Activated CD8-positive, alpha-beta memory T cell treated with anti-CD3 and anti-CD28 coated beads for 4 hours (primary cell): ENCODE measurements around the gene VTI1A.
"Not testable (repeated sequence)": the region's sequence is repeated elsewhere in the genome, so short reads cannot be mapped to it uniquely, and the experiment has no call there.

Experiments used
- DNase-seq, 2 donors: peaks; one replicate each; pipeline ENCODE4 v3.0.0-alpha.2; 2020; ENCODE audit warnings: low read depth in 2 of 2

Gene VTI1A

DNA sequence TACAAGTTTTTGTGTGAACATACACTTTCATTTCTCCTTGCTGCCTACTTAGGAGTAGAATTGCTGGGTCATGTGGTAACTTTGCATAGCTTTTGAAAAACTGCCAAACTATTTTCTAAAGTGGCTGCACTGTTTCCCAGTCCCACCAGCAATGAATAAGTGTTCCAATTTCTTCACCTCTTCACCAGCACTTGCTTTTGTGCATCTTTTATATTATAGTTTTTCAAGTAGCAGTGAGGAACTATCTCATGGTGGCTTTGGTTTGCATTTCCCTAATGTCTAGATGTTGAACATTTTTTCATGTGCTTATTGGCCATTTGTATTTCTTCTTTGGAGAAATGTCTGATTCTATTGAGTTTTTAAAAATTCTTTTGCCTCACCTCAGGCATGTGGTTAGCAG lies 273.2 kb downstream of the VTI1A start:
- no peak for DNase-seq

DNA sequence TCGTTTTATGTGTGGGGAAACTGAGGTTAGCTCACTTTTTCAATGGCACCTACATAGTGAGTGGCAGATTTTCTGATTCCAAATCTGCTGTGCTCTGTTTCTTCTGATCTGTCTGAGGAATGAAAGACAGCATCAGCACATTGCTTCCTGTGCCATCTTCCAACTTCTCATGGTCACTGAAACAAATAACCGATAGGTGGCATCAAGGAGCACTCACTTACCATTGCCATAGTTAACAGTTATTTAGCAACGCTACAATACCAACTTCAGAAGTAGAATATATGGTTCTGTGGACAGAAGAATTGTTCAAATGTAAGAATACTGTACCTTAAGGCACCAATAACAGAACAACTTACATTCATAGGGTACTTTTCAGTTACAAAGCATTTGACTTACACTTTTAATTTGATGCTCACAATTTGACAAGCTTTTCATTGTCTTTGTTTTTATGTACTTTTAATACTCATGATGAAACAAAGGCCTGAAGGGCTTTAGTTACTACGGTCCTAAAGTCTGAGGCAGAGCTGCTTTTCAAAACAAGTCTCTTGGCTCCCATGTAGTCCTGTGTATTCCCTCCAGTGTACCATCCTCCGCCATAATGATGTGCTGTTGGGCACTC lies 274.2 kb downstream of the VTI1A start:
- no peak for DNase-seq

DNA sequence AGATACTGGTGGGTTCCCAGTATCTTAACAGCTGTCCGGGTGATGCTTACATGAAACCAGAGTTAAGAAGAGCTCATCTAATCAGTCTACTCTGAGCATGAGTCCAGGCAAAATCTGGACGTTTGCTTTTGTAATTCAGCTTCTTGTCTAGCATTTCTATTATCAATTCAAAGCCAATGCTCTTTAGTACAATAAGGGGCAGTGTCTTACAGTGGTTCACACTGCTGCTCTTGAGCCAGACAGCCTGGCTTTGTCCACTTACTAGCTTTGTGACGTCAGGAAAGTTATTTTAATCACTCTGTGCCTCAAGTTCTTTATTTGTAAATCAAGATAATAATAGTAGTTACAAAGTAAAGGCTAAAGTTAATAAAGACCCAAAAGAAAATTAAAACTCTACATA lies 275.7 kb downstream of the VTI1A start:
- no peak for DNase-seq

DNA sequence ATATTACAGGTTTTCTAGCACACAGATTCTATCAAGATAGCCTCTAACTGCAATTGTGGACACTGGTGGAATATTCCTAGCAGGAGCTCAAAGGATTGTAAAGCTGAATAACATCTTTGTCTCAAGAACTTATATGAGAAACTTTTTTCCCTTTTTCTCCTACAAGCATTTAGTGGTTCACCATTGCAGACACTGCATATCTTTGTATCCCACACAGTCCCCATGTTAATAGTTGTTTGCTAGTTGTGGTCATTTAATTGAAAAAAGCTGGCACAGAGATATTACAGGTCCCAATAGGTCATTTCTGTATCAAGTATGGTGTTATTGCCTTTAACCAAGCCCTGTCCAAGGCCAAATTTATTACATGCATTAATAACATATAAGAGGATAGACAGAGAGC lies 276.9 kb downstream of the VTI1A start:
- DNase-seq = no peak

DNA sequence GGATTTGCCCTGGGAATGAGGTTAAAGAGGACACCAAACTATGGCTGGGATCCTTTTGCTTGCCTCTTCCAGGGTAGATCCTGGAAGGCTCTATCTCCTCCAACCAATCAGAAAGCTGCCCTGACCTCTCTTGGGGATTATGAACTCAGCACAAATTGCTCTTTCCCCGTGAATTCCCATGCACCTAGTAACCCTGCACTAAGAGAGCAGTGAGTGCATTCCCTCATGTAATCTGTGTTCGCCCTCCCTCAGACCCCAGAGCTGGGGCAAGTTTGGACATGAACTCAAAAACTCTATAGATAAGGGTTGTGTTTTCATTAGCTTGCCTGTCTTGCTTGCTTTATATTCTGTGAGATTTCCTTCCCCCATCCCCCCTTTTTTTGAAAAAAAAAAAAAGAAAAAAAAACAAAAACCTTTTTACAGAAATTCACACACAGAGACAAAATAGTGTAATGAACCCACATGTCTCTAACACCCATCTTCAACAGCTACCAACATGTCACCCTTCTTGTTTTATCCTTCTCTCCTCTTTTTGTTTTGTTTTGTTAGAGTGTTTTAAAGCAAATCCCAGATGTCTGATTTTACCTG lies 277.5 kb downstream of the VTI1A start:
- DNase-seq = no peak

DNA sequence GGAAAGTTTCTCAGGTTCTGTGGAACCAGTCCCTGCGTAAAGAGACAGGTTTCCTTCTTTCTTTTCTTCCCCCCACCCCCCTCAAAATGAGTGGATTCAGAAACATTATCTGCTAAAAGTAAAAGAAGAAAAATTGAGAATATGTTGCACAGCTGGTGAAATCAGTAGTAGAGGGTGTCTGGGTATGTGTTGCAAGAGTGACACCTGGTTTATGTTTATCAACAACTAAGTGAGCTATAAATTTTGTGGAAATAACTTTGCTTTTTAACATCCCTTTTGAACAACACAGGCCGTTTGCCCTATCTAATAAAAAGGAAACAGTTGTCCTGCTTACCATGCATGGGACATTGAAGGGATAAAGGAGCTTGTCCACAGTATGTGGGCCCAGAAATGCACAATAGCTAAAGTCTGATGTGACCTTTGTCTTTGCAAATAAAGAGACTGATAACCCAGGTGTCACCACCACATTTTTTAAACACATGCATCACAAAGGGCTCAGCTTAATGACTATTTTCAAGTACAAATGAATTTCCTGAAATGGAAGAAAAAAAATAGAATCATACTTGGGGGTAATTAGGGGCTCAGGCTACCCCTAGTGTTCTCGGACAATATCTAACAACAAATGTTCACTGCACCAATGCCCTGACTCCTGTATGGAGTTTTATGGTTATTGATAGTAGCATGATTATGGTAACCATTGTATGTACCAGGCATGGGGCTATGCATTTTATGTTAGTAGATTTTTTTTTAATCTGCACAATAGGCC lies 281.3 kb downstream of the VTI1A start:
- DNase-seq = no peak

DNA sequence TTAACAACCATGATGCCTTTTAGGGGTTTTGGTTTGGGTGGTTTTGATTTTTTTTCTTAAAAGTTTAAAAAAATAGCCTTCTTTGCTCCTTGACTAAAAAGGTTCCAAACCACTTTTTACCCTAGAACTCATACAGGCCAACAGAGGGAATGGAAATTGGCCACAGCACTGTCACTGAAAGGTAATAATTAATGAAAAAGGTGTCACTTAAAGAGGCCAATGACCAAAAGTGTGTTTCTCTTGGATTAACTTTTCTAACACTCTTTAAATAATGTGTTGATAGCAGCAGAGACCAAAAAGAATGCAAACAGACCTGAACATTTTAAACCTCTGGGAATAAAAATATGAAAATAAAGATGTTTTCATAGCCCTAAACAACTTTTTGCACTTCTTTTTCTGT lies 282.0 kb downstream of the VTI1A start:
- DNase-seq = no peak

DNA sequence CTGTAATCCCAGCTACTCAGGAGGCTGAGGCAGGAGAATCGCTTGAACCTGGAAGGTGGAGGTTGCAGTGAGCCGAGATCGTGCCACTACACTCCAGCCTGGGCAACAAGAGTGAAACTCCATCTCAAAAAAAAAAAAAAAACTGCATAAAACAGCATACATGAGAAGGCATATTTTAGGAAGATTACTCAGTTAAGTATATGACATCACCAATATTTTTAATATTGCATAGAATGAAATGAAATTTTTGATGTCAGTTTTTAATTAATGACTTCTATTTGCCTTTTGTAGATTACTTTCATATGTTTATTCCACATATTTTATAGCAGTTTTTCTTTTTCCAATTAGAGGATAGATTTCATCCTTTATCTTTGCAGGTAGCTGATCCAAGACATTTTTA lies 284.4 kb downstream of the VTI1A start:
- not testable (repeated sequence) for DNase-seq

DNA sequence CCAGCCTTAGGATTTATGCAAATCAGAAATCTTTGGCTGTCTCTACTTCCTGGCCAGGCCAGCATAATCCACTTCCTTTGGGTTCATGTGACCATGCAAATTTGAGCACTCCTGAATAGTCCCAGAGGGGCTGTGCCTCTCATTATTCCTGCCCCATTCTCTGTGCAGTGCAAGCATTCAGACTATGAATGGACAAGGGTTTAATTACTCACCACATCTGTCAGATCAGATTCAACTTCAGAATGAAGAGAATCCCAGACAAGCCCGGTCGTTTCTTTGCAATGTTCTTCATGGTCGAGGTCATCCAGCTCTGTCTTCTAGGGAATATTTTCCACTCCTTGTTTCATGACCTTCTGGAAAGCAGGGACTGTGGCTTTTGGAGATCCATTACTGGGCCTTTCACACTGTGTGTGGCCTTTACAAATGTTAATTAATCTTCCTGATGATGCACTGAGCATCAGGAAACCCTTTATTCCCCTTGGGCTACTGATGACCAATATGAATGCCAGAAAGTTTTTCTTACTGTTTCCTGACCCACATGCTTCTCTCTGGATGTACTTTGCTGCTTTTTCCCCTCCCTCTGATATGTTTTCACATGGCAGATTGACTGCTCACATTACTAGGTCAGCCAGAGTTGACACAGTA lies 285.4 kb downstream of the VTI1A start:
- DNase-seq = no peak

DNA sequence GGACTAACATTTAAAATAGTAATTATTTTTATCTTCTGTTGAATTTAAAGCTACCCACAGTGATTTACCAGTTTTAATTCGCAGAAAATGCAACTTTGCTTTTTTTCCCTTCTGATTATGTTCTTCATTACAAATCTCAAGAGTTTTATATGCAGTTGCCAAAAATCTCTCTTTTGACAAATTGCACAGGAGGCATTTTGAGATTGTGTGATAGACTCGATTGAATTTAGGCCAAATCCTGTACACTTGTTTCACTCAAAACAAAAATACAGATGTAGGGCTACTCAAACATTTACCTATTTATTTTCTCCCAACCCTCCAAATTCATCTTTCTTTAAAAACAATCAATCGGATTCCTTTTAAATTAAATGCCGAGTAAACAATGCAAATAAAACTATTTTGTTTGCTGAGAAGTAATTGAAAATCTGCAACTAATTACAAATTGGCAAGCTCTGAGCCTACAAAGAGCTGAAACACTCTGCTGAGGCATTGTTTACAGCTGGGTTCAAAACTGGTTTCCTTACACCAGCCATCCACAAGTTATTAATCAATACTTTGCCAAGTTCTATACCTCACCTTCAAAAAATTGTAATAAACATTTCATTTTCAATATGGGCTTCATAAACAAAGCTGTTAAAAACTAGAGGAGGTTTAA lies 288.2 kb downstream of the VTI1A start:
- DNase-seq = no peak

DNA sequence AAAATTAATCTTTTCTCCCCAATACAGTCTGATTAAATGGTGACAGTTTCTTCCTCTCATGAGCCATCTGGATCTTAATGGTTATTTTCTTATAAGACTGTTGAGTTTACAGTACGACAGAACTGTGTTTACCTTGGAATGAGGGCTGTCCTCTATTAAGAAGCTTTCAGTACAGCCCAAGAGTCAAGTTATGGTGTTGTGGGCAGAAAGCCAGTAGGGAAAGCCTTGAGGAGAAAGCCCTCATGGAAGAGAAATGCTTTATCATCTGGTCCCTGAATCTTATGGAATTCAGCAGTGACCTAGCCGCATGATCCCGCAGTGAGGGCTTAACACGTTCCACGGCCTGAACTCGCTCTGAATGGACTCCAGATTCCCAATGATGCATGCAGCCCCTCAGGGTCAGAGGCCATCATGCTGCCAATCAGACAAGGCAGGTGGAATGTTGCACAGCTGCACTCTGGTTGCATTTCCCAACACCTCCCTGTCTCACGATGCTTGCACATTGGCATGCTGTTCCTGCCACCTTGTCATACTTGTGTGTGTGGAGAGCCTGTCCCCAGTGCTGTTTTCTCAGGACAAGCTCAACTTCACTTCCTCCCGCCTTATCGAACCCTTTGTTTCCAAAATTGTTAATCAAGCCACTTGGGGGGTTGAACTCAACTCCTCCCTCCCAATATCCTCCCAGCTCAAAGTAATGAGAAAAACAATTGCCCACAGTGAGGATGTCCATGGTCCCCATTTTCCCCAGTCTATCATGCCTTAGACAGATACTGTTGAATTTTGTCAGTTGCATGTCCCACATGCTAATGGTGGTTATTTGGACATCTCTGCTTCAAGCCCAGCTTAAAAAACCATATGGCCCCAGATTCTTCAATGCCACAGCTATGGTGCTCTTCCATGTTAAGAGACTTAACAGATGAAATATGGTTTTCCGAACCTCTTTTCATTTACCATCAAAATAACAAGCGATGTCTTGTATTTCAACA lies 291.9 kb downstream of the VTI1A start:
- no peak for DNase-seq

DNA sequence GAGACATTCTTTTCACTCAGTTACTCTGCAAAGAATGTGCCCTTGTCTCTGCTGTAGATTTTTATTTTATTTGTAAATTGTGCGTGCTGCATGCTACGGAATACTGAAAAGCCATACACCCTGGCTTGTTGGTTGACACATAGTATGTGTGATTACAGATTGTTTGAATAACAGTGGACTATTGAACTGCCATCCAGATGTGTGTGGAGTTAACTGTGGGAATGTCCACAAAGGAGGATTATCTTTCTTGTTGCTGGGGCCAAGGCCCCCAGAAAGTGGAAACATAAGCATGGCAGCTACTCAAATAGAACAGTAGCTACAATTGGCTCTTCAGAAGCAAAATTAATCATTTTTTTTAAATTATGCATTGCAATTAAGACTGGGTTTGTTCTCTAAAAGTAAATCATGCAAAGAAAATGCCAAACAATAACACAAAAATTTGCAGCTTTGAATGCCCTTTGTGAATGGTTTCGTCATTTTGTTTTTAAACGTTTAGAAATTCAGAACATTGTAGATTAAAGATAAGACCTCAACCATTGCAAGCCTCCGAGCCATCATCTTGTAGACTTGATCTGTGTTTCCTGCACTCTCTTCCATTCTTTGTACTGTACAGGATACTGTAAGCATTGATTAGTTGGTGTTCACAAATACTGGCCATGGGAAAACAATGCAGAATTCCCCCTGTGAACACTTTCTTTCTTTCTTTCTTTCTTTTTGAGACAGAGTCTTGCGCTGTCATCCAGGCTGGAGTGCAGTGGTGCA lies 292.8 kb downstream of the VTI1A start:
- DNase-seq = no peak

DNA sequence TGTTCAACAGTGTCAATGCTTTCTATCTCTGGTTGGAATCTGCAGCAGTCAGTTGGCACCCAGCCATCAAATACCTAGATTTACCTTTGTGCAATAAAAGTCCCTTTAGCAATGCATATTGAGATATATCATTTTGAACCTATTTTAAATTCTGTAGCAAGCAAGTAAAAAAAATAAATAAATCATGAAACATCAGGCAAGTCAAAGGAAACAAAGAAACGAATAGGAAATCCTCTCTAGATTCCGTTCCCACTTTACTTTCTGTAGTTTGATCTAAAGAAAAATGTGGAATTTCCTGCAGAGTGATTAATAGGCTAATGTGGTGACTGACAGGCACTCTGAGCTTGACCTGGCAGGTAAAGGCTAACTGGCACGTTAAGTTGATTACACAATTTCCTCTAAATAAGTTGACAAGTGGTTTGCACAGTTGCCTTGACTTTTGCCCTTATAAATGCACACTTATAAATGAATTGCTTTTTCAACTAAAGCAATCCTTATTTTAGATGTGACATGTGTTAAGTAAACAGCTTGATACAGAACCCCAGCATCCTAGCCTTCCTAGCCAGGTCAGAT lies 294.9 kb downstream of the VTI1A start:
- no peak for DNase-seq

DNA sequence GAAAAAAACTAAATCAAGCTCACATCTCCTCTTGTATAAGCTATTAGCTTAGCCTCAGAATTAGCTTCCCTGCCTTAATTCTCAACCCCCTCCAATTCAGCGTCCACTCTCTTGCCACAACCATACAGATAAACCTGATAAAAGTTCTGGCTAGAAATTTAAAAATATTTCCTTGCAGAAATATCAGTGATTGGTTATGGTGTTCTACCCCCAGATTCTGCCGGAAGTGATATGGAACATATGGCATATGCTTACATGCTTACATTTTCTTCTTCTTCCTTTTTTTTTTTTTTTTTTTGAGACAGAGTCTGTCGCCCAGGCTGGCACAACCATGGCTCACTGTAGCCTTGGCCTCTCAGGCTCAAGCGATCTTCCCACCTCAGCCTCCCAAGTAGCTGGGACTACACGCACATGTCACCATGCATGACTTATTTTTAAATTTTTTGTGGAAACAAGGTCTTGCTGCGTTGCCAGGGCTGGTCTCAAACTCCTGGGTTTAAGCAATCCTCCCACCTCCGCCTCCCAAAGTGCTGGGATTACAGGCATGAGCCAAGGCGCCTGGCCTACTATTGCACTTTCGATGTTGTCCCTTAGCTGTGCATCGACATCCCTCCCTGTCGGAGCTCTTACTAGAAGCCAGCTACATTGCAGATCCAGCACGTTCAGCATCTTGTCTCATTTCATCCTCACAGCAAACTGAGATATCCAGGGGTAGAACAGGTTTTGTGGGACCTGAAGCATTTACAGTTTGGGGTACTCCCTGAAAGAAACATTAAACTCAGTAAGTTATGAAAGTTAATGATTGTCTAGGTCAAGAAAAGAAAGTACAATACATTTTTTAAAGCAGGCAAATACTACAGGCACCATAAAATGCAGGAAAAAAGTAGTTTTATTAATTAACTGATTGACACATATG lies 297.4 kb downstream of the VTI1A start:
- DNase-seq = no peak

DNA sequence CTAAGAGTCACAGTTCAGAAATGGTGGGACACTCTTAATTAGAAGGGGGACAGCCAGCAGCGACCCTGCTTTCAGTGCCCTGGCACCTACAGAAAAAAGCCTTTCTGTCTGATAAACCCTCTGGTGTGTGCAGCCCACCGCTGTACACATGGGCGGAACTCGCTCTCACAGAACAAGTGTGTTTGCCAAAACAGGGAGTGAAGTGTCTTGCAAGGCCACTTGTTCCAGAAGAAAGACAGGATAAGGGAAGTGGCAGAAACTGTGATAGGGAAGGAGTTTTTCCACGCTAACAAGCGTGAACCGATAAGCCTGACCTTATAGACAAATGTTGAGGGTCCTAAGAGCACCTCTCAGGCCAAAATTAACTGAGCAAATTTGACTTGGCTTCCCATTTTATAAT lies 299.3 kb downstream of the VTI1A start:
- no peak for DNase-seq

DNA sequence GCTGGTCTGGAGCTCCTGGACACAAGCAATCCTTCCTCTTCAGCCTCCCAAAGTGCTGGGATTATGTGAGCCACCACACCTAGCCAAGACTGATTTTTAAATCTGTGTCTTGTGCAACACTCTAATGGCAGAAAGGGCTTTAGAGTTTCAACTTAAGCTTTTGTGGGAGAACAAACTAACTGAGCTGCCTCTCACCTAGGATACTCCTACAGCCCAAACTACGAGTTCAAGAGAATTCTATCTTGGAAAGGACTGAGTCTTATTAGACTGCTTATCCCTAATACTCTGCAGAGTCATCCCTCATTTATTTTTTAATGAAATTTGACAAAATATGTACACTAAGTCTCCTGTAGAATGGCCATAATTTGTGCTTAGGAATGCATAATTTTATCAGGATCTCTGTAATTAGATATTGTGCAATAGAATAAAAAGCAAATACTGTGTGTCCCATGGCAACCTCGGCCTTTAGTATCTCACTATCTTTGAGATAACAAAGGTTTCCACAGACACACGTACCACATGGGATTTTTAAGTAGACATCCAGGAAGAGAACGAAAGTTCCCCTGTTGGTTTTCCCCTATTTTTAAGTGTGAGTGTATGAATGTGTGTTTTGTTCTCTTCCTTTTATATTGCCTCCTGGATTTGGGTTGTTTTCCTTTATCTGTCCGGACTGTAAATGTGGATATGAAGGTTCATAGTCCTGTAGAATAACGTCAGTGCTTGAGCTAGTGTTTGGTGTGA lies 303.6 kb downstream of the VTI1A start:
- no peak for DNase-seq

DNA sequence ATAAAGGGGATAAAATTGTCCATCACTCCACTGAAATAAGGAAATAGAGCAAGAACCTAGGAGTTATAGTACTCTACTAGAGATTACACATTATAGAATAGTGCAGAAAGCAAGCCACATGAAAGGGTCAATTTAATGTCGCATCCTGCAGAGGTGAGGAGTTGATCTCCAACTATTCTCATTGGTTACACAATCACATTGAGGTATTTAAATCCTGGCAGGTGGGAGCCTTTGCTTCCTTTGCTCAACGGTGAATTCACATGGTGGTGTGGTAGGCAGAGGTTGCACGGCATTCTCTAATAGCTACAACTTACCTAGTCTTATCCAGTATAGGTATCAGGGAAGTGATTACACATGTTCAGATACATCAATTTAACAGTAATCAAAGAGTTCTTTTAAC lies 304.6 kb downstream of the VTI1A start:
- no peak for DNase-seq

DNA sequence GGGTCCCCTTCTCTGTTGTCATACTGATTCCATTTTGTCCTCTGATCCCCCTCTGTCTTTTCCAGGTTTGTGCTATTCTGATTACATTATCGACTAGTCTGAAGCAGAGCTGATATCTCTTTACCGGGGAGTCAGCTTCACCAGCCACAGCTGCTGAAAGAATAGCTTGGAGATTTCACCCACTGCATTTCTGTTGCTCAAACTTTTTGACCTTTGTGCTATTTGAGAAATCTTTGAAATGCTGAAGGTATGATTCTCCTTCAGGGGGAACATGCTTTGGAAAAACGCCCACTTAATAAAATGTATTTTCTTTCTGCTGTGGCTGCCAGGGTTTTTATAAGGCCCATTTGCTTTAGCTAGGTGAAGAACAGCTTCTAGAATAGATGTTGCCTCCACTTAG lies 305.3 kb downstream of the VTI1A start:
- no peak for DNase-seq
